K562 (cell line): ENCODE data around the gene SMYD1. TPM values are rescaled to one million over a fixed set of nuclear protein-coding genes. Genes with fewer than 3 reads are reported as not detected.

ENCODE experiments used
- ATAC-seq: fragments of 200-7000 bp; cut with Tn5 transposase; 3 replicates; pipeline ENCODE4 v1.9.1; 2020; ENCODE audit warnings: moderate library complexity
- BruUV-seq: library from RNA; stranded (reverse); fragments of 400-500 nt; replicated peaks from 2 replicates; lab custom pipeline; 2021; lab: Mats Ljungman, UMichigan
- CTCF ChIA-PET: fragments of 300-600 bp; formaldehyde crosslinking; extraction: SDS; loops from one replicate; lab custom pipeline; 2021; ENCODE audit warnings: low intra/inter-chr PET ratio; lab: Yijun Ruan, JAX
- POLR2A ChIA-PET: fragments of 300-600, 350-650 bp; sonication (Branson Sonifier 250); formaldehyde crosslinking; extraction: SDS; loops from one replicate; lab custom pipeline; 2021; ENCODE audit warnings: antibody characterized with exemption, inconsistent platforms; lab: Yijun Ruan, JAX
- DNase-seq, 4 experiments: peaks; one replicate each; pipeline versions ENCODE4 v3.0.0 to v3.0.0-alpha.2; 2011 to 2018; ENCODE audit warnings: low spot score in 3 of 4, mixed read lengths in 3 of 4; ENCODE audit errors: extremely low read depth in 1 of 4
- FAIRE-seq: peaks from 2 replicates; lab custom pipeline; 2011; peaks lifted over from hg19 to GRCh38; lab: Jason Lieb, UNC
- H2AFZ ChIP-seq: 2 replicates; pipeline ENCODE4 v1.6.0; 2011; ENCODE audit warnings: low read depth, low read length, control low read depth, inconsistent platforms
- H3K27ac ChIP-seq: fragments of 200-600 bp; 3 replicates; pipeline ENCODE4 v1.8.0; 2011; ENCODE audit warnings: low read depth, mild to moderate bottlenecking, control low read depth, inconsistent platforms, low read length, moderate library complexity, mixed read lengths; ENCODE audit errors: extremely low read depth
- H3K27me3 ChIP-seq, 2 experiments: fragments of 300-600 bp in 1 of 2; 2 replicates in 1 of 2; 3 replicates in 1 of 2; pipeline versions ENCODE4 v1.6.0 to v1.8.0; 2011; ENCODE audit warnings: inconsistent platforms in 2 of 2, low read length in 2 of 2, mild to moderate bottlenecking in 1 of 2, mixed read lengths in 1 of 2, moderate library complexity in 1 of 2; ENCODE audit not compliant: control insufficient read depth in 2 of 2, insufficient read depth in 2 of 2
- H3K36me3 ChIP-seq: fragments of 300-600 bp; 3 replicates; pipeline ENCODE4 v1.8.0; 2011; ENCODE audit warnings: mild to moderate bottlenecking, low read length, inconsistent platforms; ENCODE audit not compliant: control insufficient read depth, insufficient read depth
- H3K4me1 ChIP-seq, 2 experiments: fragments of 200-600 bp in 1 of 2; replicated peaks in 1 of 2; 2 replicates in 1 of 2; 3 replicates in 1 of 2; pipeline versions ENCODE4 v1.5.1 to v1.8.0; 2011; ENCODE audit warnings: inconsistent platforms in 2 of 2, low read length in 2 of 2, mild to moderate bottlenecking in 1 of 2, mixed read lengths in 1 of 2, moderate library complexity in 1 of 2; ENCODE audit not compliant: control insufficient read depth in 2 of 2, insufficient read depth in 2 of 2
- H3K4me2 ChIP-seq: 2 replicates; pipeline ENCODE4 v1.6.1; 2011; ENCODE audit warnings: low read length, control low read depth, inconsistent platforms, mixed read lengths; ENCODE audit not compliant: insufficient read depth
- H3K4me3 ChIP-seq: fragments of 200-600 bp; sonication (generic), shearing (Covaris generic); 2 replicates; pipeline ENCODE4 v1.5.1; 2016; ENCODE audit warnings: control low read depth, inconsistent platforms
- H3K79me2 ChIP-seq: fragments of 200-600 bp; 3 replicates; pipeline ENCODE4 v1.8.0; 2011; ENCODE audit warnings: low read length, inconsistent platforms; ENCODE audit not compliant: control insufficient read depth, insufficient read depth
- H3K9ac ChIP-seq, 2 experiments: 2 replicates each; pipeline versions ENCODE4 v1.6.0 to v1.6.1; 2011; ENCODE audit warnings: low read depth in 2 of 2, low read length in 2 of 2, control low read depth in 1 of 2, inconsistent platforms in 1 of 2, mild to moderate bottlenecking in 1 of 2, mixed read lengths in 1 of 2; ENCODE audit not compliant: insufficient read depth in 1 of 2
- H3K9me1 ChIP-seq: one replicate; pipeline ENCODE4 v1.6.0; 2011; ENCODE audit warnings: inconsistent platforms, mild to moderate bottlenecking, low read length, moderate library complexity; ENCODE audit not compliant: control insufficient read depth, insufficient read depth
- H3K9me3 ChIP-seq: replicated peaks from 2 replicates; pipeline ENCODE4 v1.5.1; 2011; ENCODE audit warnings: low read depth, low read length, inconsistent platforms; ENCODE audit not compliant: control insufficient read depth, insufficient read depth
- H4K20me1 ChIP-seq: replicated peaks from 2 replicates; pipeline ENCODE4 v1.6.1; 2011; ENCODE audit warnings: low read length, inconsistent platforms, mixed read lengths; ENCODE audit not compliant: control insufficient read depth, insufficient read depth
- BCLAF1 ChIP-seq, 2 experiments: fragments of 450-650 bp in 1 of 2; IDR thresholded peaks; 2 replicates each; pipeline ENCODE4 v1.6.1; 2011 to 2017; ENCODE audit warnings: low read depth in 2 of 2, antibody characterized with exemption in 1 of 2, borderline replicate concordance in 1 of 2, low read length in 1 of 2, mild to moderate bottlenecking in 1 of 2, mixed read lengths in 1 of 2; ENCODE audit not compliant: control insufficient read depth in 1 of 2
- CREM ChIP-seq: IDR thresholded peaks from 2 replicates; pipeline ENCODE4 v1.6.1; 2014; ENCODE audit warnings: antibody characterized with exemption, low read depth
- MTF1 ChIP-seq: fragments of 250-450 bp; sonication (Bioruptor Pico); IDR thresholded peaks from 2 replicates; pipeline ENCODE4 v1.9.0; 2021; ENCODE audit warnings: moderate library complexity, mild to moderate bottlenecking, inconsistent platforms, borderline replicate concordance
- NFXL1 ChIP-seq: fragments of 450-650 bp; formaldehyde crosslinking; IDR thresholded peaks from 2 replicates; pipeline ENCODE4 v1.4.0; 2021; ENCODE audit warnings: mild to moderate bottlenecking
- RBM25 ChIP-seq: fragments of 200-400 bp; formaldehyde crosslinking; IDR thresholded peaks from 2 replicates; pipeline ENCODE4 v1.6.1; 2018; ENCODE audit warnings: low read length, low read depth, moderate library complexity; ENCODE audit not compliant: severe bottlenecking
- RFX1 ChIP-seq: fragments of 450-650 bp; IDR thresholded peaks from 2 replicates; pipeline ENCODE4 v1.6.1; 2016; ENCODE audit warnings: mild to moderate bottlenecking, moderate library complexity
- SIN3A ChIP-seq, 2 experiments: fragments of 150-350 bp in 1 of 2; IDR thresholded peaks; 2 replicates each; pipeline ENCODE4 v1.6.1; 2011 to 2016; ENCODE audit warnings: borderline replicate concordance in 2 of 2, low read depth in 2 of 2, low read length in 2 of 2, mild to moderate bottlenecking in 2 of 2, moderate library complexity in 2 of 2; ENCODE audit not compliant: control insufficient read depth in 1 of 2
- STAG1 ChIP-seq: sonication (generic); formaldehyde crosslinking; IDR thresholded peaks from 2 replicates; pipeline ENCODE4 v1.5.0; 2020; ENCODE audit warnings: missing genetic modification reagents, borderline replicate concordance
- ZC3H8 ChIP-seq: fragments of 450-650 bp; IDR thresholded peaks from 2 replicates; pipeline ENCODE4 v1.6.1; 2017
- ZNF134 ChIP-seq: fragments of 250-450 bp; sonication (Bioruptor Pico); conservative IDR thresholded peaks from 2 replicates; pipeline ENCODE4 v1.4.0; 2020
- ZNF263 ChIP-seq: sonication (generic); formaldehyde crosslinking; IDR thresholded peaks from 2 replicates; pipeline ENCODE4 v1.8.0; 2022; ENCODE audit warnings: mild to moderate bottlenecking, missing genetic modification reagents, borderline replicate concordance
- ZNF311 ChIP-seq: fragments of 250-450 bp; sonication (Bioruptor Pico); IDR thresholded peaks from 2 replicates; pipeline ENCODE4 v1.4.0; 2020; ENCODE audit warnings: mild to moderate bottlenecking, moderate library complexity
- WGBS: fragments of 100-300 bp; shearing (Covaris generic); methylation state at CpG from one replicate; pipeline ENCODE4 v1.1.6; 2016; ENCODE audit warnings: low coverage, mixed read lengths; ENCODE audit not compliant: insufficient coverage; ENCODE audit errors: missing lambda C conversion rate; 5-methylcytosine and 5-hydroxymethylcytosine counted together
- in situ Hi-C: fragments of 300-500 bp; cut with MboI; formaldehyde crosslinking; loops from 4 replicates; pipeline ENCODE4 v1.15.0; 2018; ENCODE audit warnings: inconsistent platforms, mixed read lengths
- intact Hi-C: fragments of 100-400 bp; cut with micrococcal nuclease; formaldehyde crosslinking; loops from 2 replicates; pipeline ENCODE4 v1.14.2; 2022
- polyA plus RNA-seq, 8 experiments: library from polyadenylated mRNA; depleted of rRNA in 4 of 8; stranded (reverse) in 5 of 8; unstranded in 3 of 8; fragments of >200 nt; fragmentation: Nextera tagmentation in 2 of 8; fragmentation: Illumina TruSeq in 1 of 8; extraction: Ambion mirVana in 2 of 8; extraction: Trizol in 1 of 8; gene quantifications; 2 replicates each; pipeline versions ENCODE4 v1.2.1 to v1.2.3, GENCODE V29; 2011 to 2014; ENCODE audit warnings: inconsistent platforms in 1 of 8, missing spikeins in 1 of 8
- total RNA-seq, 7 experiments: library from RNA; depleted of rRNA in 6 of 7; stranded (reverse); fragments of >200 nt in 6 of 7; fragmentation: Illumina TruSeq in 2 of 7; extraction: Trizol in 2 of 7; gene quantifications; 2 replicates each; pipeline versions ENCODE4 v1.2.1 to v1.2.3, GENCODE V29; 2011 to 2021; ENCODE audit warnings: low replicate concordance in 1 of 7
- TF ChIP-seq, protein P1 (sequence below): fragments of 200-800 bp; sonication (Bioruptor generic); IDR thresholded peaks from 2 replicates; pipeline ENCODE4 v1.6.1; 2017; ENCODE audit warnings: missing genetic modification characterization, missing compliant biosample characterization

Gene SMYD1
- total and polyA plus RNA-seq, 9 of the 15 experiments (the other 6 are each of a cell fraction or from before 2014, with no cell fraction given), result not detected

- Histone ChIP-seq H3K79me2 (no peaks in the 10 kb centered on the region), H3K4me1 (peaks cover 3 to 16% of the 10 kb centered on the region in 2 experiments; a peak in 3 of 5 replicates), H3K9ac (no peak overlapping the region), H3K9me1 (no peaks in the 10 kb centered on the region), H3K4me3 (no peak overlapping the region), H3K9me3 (no peaks in the 10 kb centered on the region), H3K36me3 (no peaks in the 10 kb centered on the region), H3K27me3 (peaks cover 5 to 12% of the 10 kb centered on the region in 2 experiments; a peak in 3 of 5 replicates), H2AFZ (no peak overlapping the region), H4K20me1 (no peaks in the 10 kb centered on the region), H3K4me2 (no peak overlapping the region), H3K27ac (no peak overlapping the region)
- ATAC-seq (no peak), DNase-seq (no peak), FAIRE-seq (no peak)
- CTCF ChIA-PET, result no interaction called here
- TF ChIP-seq RBM25, result peak; percentile 51
- no peak for TF ChIP-seq SIN3A (IDR thresholded peaks at IDR 0.05; ENCODE audit: borderline replicate concordance in 2 of 2, control insufficient read depth in 1 of 2, low read depth in 2 of 2, low read length in 2 of 2)
- TF ChIP-seq ZNF134 (CRISPR knock-in tag), result peak; percentile 98
- TF ChIP-seq STAG1 (CRISPR knock-in tag), result no peak
- no peak for TF ChIP-seq RFX1
- no peak for TF ChIP-seq MTF1 (CRISPR knock-in tag)
- TF ChIP-seq NFXL1 (CRISPR knock-in tag), result no peak
- no peak for TF ChIP-seq ZC3H8
- TF ChIP-seq ZNF263 (CRISPR knock-in tag), result no peak
- no peak for TF ChIP-seq ZNF311 (CRISPR knock-in tag)
- TF ChIP-seq, protein P1, sequence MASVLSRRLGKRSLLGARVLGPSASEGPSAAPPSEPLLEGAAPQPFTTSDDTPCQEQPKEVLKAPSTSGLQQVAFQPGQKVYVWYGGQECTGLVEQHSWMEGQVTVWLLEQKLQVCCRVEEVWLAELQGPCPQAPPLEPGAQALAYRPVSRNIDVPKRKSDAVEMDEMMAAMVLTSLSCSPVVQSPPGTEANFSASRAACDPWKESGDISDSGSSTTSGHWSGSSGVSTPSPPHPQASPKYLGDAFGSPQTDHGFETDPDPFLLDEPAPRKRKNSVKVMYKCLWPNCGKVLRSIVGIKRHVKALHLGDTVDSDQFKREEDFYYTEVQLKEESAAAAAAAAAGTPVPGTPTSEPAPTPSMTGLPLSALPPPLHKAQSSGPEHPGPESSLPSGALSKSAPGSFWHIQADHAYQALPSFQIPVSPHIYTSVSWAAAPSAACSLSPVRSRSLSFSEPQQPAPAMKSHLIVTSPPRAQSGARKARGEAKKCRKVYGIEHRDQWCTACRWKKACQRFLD (CRISPR knock-in tag), result no peak
- TF ChIP-seq CREM, result no peak
- no peak for TF ChIP-seq BCLAF1 (IDR thresholded peaks at IDR 0.05; ENCODE audit: borderline replicate concordance in 1 of 2, control insufficient read depth in 1 of 2, low read depth in 2 of 2, low read length in 1 of 2)
- intact Hi-C loops, result no loop called here
- POLR2A ChIA-PET, result interaction anchor here (0.6 kb wide), 1 partner anchor 85 kb away, joined by 3 read pairs; no protein-coding TSS in a partner anchor
- WGBS, result 47% methylated on average over 2 of the region's 2 CpGs
- in situ Hi-C loops, result no loop called here
- BruUV-seq, result no TSS peak
These were observed 21.4 kb downstream of the SMYD1 start for GRCh38 chr2:88088999-88089398.
